Upper lobe of right lung (tissue), 1 donor: ENCODE data around the gene PLEKHA7. TPM values are rescaled to one million over a fixed set of nuclear protein-coding genes. Genes with fewer than 3 reads are reported as not detected.

Experiments
- ATAC-seq: fragments of 200-7000 bp; cut with Tn5 transposase; one replicate; pipeline ENCODE4 v1.9.1; 2020; ENCODE audit warnings: mild to moderate bottlenecking, moderate library complexity
- DNase-seq: peaks from one replicate; pipeline ENCODE4 v3.0.0-alpha.2; 2020
- H3K27ac ChIP-seq: fragments of 200-600 bp; one replicate; pipeline ENCODE4 v1.8.0; 2022
- H3K27me3 ChIP-seq: fragments of 200-600 bp; one replicate; pipeline ENCODE4 v1.8.0; 2022; ENCODE audit warnings: mild to moderate bottlenecking
- H3K36me3 ChIP-seq: fragments of 200-600 bp; one replicate; pipeline ENCODE4 v1.8.0; 2022
- H3K4me1 ChIP-seq: fragments of 200-600 bp; one replicate; pipeline ENCODE4 v1.8.0; 2022
- H3K4me3 ChIP-seq: fragments of 200-600 bp; one replicate; pipeline ENCODE4 v1.8.0; 2022; ENCODE audit warnings: mild to moderate bottlenecking
- H3K9me3 ChIP-seq: fragments of 200-600 bp; one replicate; pipeline ENCODE4 v1.8.0; 2022
- CTCF ChIP-seq: fragments of 200-600 bp; IDR thresholded peaks from one replicate; pipeline ENCODE4 v1.8.0; 2022; ENCODE audit warnings: antibody characterized with exemption
- intact Hi-C: fragments of 100-400 bp; cut with DNase I; formaldehyde crosslinking; loops from one replicate; pipeline ENCODE4 v1.11.0; 2022
- total RNA-seq: library from RNA; stranded (reverse); fragmentation: NEBNext Ultra II Directional; extraction: Animal tissue kit (Norgen Biotek cat#: 25700); gene quantifications from one replicate; pipeline ENCODE4 v1.2.1, GENCODE V29; 2021
- donor health status: DM: no; HTN: yes; CAD: no; lungs with severe emphysema.

Gene PLEKHA7
- total RNA-seq, 1 donor from 2014 or later: 43.6 TPM

DNA sequence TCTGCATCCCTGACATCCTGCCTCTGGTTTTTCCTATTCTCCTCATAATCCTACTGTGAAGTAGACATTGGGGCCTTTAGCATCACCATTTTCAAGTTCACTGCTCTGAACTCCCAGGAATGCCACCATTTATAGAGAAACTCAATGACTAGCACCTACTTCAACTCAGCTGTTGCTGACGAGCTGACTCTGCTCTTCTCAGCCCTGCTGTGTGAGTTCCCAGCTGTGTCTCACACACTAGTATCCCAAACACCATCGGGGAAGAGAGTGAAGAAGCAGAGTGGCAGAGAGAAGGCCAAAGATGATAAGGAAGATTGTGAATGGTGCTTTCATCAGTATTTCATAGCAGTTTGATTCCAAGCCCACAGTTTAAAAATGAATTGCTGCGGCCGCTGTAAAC is 71.9 kb downstream of the PLEKHA7 start:
- H3K36me3 ChIP-seq: no peaks in the 10 kb centered on the region
- H3K27me3 ChIP-seq: no peaks in the 10 kb centered on the region
- H3K4me1 ChIP-seq: no peaks in the 10 kb centered on the region
- intact Hi-C loops: no loop called here
- H3K4me3 ChIP-seq: no peak overlapping the region
- no peak for TF ChIP-seq CTCF
- DNase-seq (no peak), ATAC-seq (no peak)
- no peaks in the 10 kb centered on the region for H3K9me3 ChIP-seq
- no peak overlapping the region for H3K27ac ChIP-seq

DNA sequence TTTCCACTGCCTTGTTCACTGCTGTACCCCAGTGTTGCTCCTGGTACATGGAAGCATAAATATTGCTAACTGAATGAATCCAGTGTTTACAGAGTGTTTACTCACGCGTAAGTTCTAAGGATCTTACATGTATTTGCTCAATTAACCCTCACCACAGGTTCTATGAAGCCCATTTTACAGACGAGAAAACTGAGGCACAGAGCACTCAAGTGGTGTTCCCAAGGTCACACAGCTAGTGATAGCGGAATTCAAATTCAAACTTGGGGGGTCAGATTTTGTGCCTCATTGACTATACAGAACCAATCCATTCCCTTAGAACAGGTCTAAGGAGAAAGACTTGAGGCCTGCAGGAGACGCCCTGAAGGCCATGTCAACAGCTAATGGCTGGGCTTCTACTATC is 72.3 kb downstream of the PLEKHA7 start:
- H3K9me3 ChIP-seq: no peaks in the 10 kb centered on the region
- no peaks in the 10 kb centered on the region for H3K27me3 ChIP-seq
- ATAC-seq (no peak), DNase-seq (no peak)
- no peaks in the 10 kb centered on the region for H3K36me3 ChIP-seq
- no peak overlapping the region for H3K27ac ChIP-seq
- intact Hi-C loops: no loop called here
- H3K4me1 ChIP-seq: no peaks in the 10 kb centered on the region
- H3K4me3 ChIP-seq: no peak overlapping the region
- TF ChIP-seq CTCF: no peak

GRCh38 chr11:16938061-16938460 is 76.2 kb downstream of the PLEKHA7 start:
- Histone ChIP-seq H3K27ac (no peak overlapping the region), H3K27me3 (no peaks in the 10 kb centered on the region), H3K36me3 (no peaks in the 10 kb centered on the region), H3K4me3 (no peak overlapping the region), H3K4me1 (no peaks in the 10 kb centered on the region), H3K9me3 (no peaks in the 10 kb centered on the region)
- intact Hi-C loops: no loop called here
- ATAC-seq (no peak), DNase-seq (no peak)
- TF ChIP-seq CTCF: no peak

DNA sequence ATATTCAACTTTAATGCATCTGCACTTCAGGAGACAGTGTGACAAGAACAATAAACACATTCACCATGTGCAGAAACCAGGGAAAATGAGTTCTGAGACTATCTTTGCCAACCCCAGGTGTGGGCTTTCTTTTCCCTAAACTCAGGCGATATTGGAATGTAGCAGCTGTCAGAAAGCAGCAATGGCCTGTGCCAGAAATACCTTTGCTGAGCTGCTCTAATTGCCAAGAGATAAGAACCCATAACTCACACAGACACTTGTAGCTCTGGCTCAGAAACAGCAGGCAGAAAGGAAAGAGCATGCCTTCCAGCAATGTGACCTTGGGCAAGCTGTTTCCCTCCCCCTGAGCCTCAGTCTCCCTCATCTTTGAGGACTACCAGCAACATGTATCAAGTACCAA is 77.6 kb downstream of the PLEKHA7 start:
- DNase-seq (no peak), ATAC-seq (peak; percentile 74)
- H3K4me3 ChIP-seq: no peak overlapping the region
- no peaks in the 10 kb centered on the region for H3K9me3 ChIP-seq
- H3K27ac ChIP-seq: no peak overlapping the region
- no peaks in the 10 kb centered on the region for H3K36me3 ChIP-seq
- no peaks in the 10 kb centered on the region for H3K27me3 ChIP-seq
- no peaks in the 10 kb centered on the region for H3K4me1 ChIP-seq
- intact Hi-C loops: no loop called here
- TF ChIP-seq CTCF: no peak

DNA sequence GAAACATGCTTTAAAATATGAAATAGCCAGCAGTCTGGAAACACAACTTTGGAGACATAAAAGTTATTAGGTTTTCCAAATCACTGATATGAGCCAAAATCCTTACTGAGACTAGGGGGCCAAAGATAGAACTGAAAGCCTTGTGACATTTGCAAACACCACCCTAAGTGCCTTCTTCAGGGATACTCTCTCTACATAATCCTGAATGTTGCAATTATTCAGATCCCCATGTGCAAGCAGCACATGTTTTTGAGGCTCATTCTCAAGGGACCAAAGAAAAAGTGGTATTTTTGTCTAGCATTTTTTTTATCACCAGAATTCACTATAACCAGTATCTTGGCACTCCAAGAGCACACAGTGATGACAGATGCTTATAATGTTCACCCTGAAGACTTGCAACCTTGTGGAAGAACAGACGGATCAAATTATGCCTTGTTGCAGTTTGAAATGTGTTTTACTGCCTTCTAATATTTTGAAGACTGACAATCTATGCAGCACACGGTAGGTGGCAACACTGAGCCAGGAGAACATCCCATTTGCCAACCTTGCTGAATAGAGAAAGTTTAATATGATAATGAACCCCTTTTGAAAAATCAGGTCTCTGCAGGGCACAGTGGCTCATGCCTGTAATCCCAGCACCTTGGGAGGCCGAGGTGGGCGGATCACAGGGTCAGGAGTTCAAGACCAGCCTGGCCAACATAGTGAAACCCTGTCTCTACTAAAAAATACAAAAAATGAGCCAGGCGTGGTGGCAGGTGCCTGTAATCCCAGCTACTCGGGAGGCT is 78.5 kb downstream of the PLEKHA7 start:
- Histone ChIP-seq H3K36me3 (no peaks in the 10 kb centered on the region), H3K27ac (no peak overlapping the region), H3K4me1 (no peaks in the 10 kb centered on the region), H3K4me3 (no peak overlapping the region), H3K27me3 (no peaks in the 10 kb centered on the region), H3K9me3 (no peaks in the 10 kb centered on the region)
- DNase-seq (no peak), ATAC-seq (peak; percentile 79)
- peak; percentile 66 for TF ChIP-seq CTCF
- intact Hi-C loops: no loop called here
